CD4-positive, alpha-beta memory T cell (primary cell): ENCODE measurements around the gene STAG1. TPM values are rescaled to one million over a fixed set of nuclear protein-coding genes. Genes with fewer than 3 reads are reported as not detected.
A peak's percentile ranks its signal among the peaks of the same experiment; 100 is the strongest.
"Not testable (repeated sequence)": the region's sequence is repeated elsewhere in the genome, so short reads cannot be mapped to it uniquely, and the experiment has no call there.

Experiments
- CTCF ChIA-PET: fragments of 350-600 bp; sonication (Branson Sonifier 250); formaldehyde crosslinking; loops from one replicate; lab custom pipeline; 2021; ENCODE audit warnings: inconsistent platforms; ENCODE audit not compliant: partially characterized antibody; lab: Charles Lee
- POLR2A ChIA-PET: fragments of 350-600 bp; sonication (Branson Sonifier 250); formaldehyde crosslinking; loops from one replicate; lab custom pipeline; 2021; ENCODE audit not compliant: partially characterized antibody; lab: Charles Lee
- DNase-seq, 5 donors: peaks; one replicate each; pipeline versions ENCODE4 v3.0.0 to v3.0.0-alpha.2; 2020 to 2022; ENCODE audit warnings: mixed read lengths in 1 of 5
- H3K27ac ChIP-seq: one replicate; pipeline ENCODE4 v1.7.0; 2013; ENCODE audit warnings: low read depth, low read length
- H3K27me3 ChIP-seq: 2 replicates; pipeline ENCODE4 v1.7.0; 2013; ENCODE audit warnings: mild to moderate bottlenecking, low read length, moderate library complexity; ENCODE audit not compliant: insufficient read depth
- H3K36me3 ChIP-seq: 2 replicates; pipeline ENCODE4 v1.7.0; 2013; ENCODE audit warnings: mild to moderate bottlenecking, low read length, moderate library complexity; ENCODE audit not compliant: insufficient read depth
- H3K4me1 ChIP-seq: 2 replicates; pipeline ENCODE4 v1.7.0; 2013; ENCODE audit warnings: mild to moderate bottlenecking, low read length, moderate library complexity; ENCODE audit not compliant: insufficient read depth
- H3K4me3 ChIP-seq, 2 donors: one replicate each; pipeline ENCODE4 v1.7.0; 2013; ENCODE audit warnings: low read length in 2 of 2, mild to moderate bottlenecking in 1 of 2
- H3K9me3 ChIP-seq, 2 donors: one replicate each; pipeline ENCODE4 v1.7.0; 2013; ENCODE audit warnings: low read length in 2 of 2, control low read depth in 1 of 2; ENCODE audit not compliant: control insufficient read depth in 1 of 2
- H3K27ac Mint-ChIP-seq, 7 donors: one replicate each; pipeline ENCODE4 v1.8.0; 2020 to 2021; ENCODE audit warnings: mixed read lengths in 7 of 7, mild to moderate bottlenecking in 6 of 7, inconsistent platforms in 3 of 7, moderate library complexity in 3 of 7
- H3K27me3 Mint-ChIP-seq, 2 donors: one replicate each; pipeline ENCODE4 v1.8.0; 2020 to 2021; ENCODE audit warnings: mixed read lengths in 2 of 2
- H3K36me3 Mint-ChIP-seq, 2 donors: one replicate each; pipeline ENCODE4 v1.8.0; 2020 to 2021; ENCODE audit warnings: mixed read lengths in 2 of 2, inconsistent platforms in 1 of 2, mild to moderate bottlenecking in 1 of 2
- H3K4me1 Mint-ChIP-seq, 4 donors: one replicate each; pipeline ENCODE4 v1.8.0; 2020 to 2021; ENCODE audit warnings: mixed read lengths in 4 of 4, mild to moderate bottlenecking in 1 of 4
- H3K4me3 Mint-ChIP-seq, 8 donors: one replicate each; pipeline ENCODE4 v1.8.0; 2020 to 2021; ENCODE audit warnings: mixed read lengths in 8 of 8, mild to moderate bottlenecking in 7 of 8, moderate library complexity in 6 of 8, inconsistent platforms in 3 of 8
- H3K9me3 Mint-ChIP-seq, 8 donors: one replicate each; pipeline ENCODE4 v1.8.0; 2020 to 2021; ENCODE audit warnings: mixed read lengths in 8 of 8, mild to moderate bottlenecking in 5 of 8, inconsistent platforms in 3 of 8, moderate library complexity in 1 of 8
- intact Hi-C: fragments of 100-400 bp; cut with micrococcal nuclease; formaldehyde crosslinking; loops from one replicate; pipeline ENCODE4 v1.15.1; 2023
- polyA plus RNA-seq, 2 donors: library from polyadenylated mRNA; unstranded; fragments of 300-500 nt; fragmentation: Illumina TruSeq; gene quantifications; one replicate each; pipeline ENCODE4 v1.2.3, GENCODE V29; 2021
- total RNA-seq, 2 experiments: library from RNA; stranded (reverse); gene quantifications; one replicate each; pipeline ENCODE4 v1.2.3, GENCODE V29; 2021

Gene STAG1
- total and polyA plus RNA-seq, 4 experiments from 2014 or later: 17.6 to 56.1 (median 37.1) TPM

DNA sequence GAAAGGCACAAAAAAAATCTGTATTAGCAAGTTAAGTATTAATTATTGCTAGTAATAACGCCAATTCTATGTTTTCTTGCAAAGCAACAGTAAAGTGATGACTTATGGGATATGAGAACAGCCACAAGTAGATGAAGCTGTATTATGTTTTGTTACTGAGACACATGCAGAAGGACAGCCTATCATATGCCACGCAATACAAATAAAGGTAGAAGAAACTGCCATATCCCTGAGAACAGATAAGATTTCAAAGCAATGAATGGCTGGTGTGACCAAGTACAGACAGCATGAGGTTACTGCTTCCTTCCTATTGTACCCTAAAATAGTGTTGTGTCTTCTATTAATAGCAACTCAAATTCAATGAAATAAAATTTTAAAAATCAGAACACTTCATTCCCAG lies 26.7 kb downstream of the STAG1 start:
- H3K27me3 ChIP-seq: no peaks in the 10 kb centered on the region
- Mint-ChIP-seq H3K27me3 (no peaks in the 10 kb centered on the region), H3K4me1 (peaks cover 30 to 52% (median 42%) of the 10 kb centered on the region in 4 donors), H3K9me3 (peaks cover 0 to 5% (median 0%) of the 10 kb centered on the region in 8 donors), H3K27ac (peak overlapping the region in 3 of 7 donors; percentile 13 to 46 (median 32)), H3K36me3 (peaks cover 5 to 9% of the 10 kb centered on the region in 2 donors), H3K4me3 (peak overlapping the region in 2 of 8 donors; percentile 0 to 31)
- peaks cover 50% of the 10 kb centered on the region for H3K4me1 ChIP-seq
- CTCF ChIA-PET: interaction anchor here (1.2 to 1.5 kb wide), 2 partner anchors 15 to 27 kb away, joined by 4 to 6 read pairs; partner anchors contain the start of gene STAG1
- no peaks in the 10 kb centered on the region for H3K36me3 ChIP-seq
- no peak for DNase-seq
- H3K27ac ChIP-seq: no peak overlapping the region
- POLR2A ChIA-PET: interaction anchor here (0.8 to 1.8 kb wide), 2 partner anchors 27 to 137 kb away, joined by 3 to 9 read pairs; partner anchors contain the start of genes NCK1 and STAG1
- intact Hi-C loops: no loop called here
- H3K4me3 ChIP-seq: no peak overlapping the region
- H3K9me3 ChIP-seq: no peaks in the 10 kb centered on the region

DNA sequence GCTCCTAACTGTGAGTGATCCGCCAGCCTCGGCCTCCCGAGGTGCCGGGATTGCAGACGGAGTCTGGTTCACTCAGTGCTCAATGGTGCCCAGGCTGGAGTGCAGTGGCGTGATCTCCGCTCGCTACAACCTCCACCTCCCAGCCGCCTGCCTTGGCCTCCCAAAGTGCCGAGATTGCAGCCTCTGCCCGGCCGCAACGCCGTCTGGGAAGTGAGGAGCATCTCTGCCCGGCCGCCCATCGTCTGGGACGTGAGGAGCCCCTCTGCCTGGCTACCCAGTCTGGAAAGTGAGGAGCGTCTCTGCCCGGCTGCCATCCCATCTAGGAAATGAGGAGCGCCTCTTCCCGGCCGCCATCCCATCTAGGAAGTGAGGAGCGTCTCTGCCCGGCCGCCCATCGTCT lies 29.3 kb downstream of the STAG1 start:
- Mint-ChIP-seq H3K4me1 (peaks cover 29 to 46% (median 36%) of the 10 kb centered on the region in 4 donors), H3K36me3 (peaks cover 17 to 20% of the 10 kb centered on the region in 2 donors)
- CTCF ChIA-PET, H3K4me3 ChIP-seq, H3K9me3 Mint-ChIP-seq, H3K27ac ChIP-seq, POLR2A ChIA-PET, intact Hi-C loops, H3K27me3 Mint-ChIP-seq, DNase-seq, H3K27me3 ChIP-seq, H3K9me3 ChIP-seq, H3K4me3 Mint-ChIP-seq, H3K27ac Mint-ChIP-seq, H3K36me3 ChIP-seq: not testable (repeated sequence)
- H3K4me1 ChIP-seq: peaks cover 29% of the 10 kb centered on the region

DNA sequence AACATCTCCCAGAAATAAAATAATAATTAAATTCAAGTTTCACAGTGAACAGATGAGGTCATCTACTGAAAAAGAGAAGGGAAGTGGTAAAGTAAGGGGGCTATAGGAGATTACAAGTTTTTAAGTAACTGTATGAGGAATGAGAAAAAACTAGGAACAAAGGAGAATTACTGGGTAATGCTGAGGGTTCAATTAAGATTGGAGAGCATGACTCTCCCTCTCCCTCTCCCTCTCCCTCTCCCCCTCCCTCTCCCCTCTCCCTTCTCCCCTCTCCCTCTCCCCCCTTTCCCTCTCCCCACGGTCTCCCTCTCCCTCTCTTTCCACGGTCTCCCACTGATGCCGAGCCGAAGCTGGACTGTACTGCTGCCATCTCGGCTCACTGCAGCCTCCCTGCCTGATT lies 29.8 kb downstream of the STAG1 start:
- H3K27ac Mint-ChIP-seq, H3K9me3 ChIP-seq, H3K27me3 ChIP-seq, H3K27ac ChIP-seq, H3K9me3 Mint-ChIP-seq, H3K27me3 Mint-ChIP-seq, H3K4me3 ChIP-seq, H3K4me3 Mint-ChIP-seq, H3K36me3 ChIP-seq, intact Hi-C loops, CTCF ChIA-PET, POLR2A ChIA-PET, DNase-seq: not testable (repeated sequence)
- H3K4me1 ChIP-seq: peaks cover 23% of the 10 kb centered on the region
- H3K36me3 Mint-ChIP-seq: peaks cover 17 to 20% of the 10 kb centered on the region in 2 donors
- H3K4me1 Mint-ChIP-seq: peaks cover 28 to 43% (median 35%) of the 10 kb centered on the region in 4 donors

DNA sequence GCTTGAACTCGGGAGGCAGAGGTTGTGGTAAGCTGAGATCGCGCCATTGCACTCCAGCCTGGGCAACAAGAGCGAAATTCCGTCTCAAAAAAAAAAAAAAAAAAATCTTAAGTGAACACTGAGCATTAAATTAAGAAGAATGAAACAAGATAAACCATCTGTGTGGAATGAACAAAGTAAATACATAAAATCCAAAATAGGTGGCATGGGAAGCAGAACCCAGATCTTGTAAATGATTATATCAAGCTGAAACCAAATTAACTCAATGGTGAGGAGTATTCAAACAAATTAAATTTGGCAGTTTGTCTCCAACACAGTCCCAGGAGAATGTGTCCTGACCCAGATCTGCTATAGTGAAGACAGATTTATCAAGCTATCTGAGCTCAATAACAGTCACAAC lies 32.1 kb downstream of the STAG1 start:
- ChIA-PET CTCF (no interaction called here), POLR2A (no interaction called here)
- Histone ChIP-seq H3K4me1 (peaks cover under 1% of the 10 kb centered on the region), H3K4me3 (no peak overlapping the region), H3K27ac (no peak overlapping the region), H3K9me3 (no peaks in the 10 kb centered on the region), H3K27me3 (no peaks in the 10 kb centered on the region), H3K36me3 (no peaks in the 10 kb centered on the region)
- H3K36me3 Mint-ChIP-seq: peaks cover 19 to 26% of the 10 kb centered on the region in 2 donors
- H3K27ac Mint-ChIP-seq: no peak overlapping the region
- no peak for DNase-seq
- H3K27me3 Mint-ChIP-seq: no peaks in the 10 kb centered on the region
- peaks cover 0 to 7% (median 0%) of the 10 kb centered on the region in 8 donors for H3K9me3 Mint-ChIP-seq
- intact Hi-C loops: no loop called here
- no peak overlapping the region for H3K4me3 Mint-ChIP-seq
- H3K4me1 Mint-ChIP-seq: peaks cover 22 to 30% (median 24%) of the 10 kb centered on the region in 4 donors

DNA sequence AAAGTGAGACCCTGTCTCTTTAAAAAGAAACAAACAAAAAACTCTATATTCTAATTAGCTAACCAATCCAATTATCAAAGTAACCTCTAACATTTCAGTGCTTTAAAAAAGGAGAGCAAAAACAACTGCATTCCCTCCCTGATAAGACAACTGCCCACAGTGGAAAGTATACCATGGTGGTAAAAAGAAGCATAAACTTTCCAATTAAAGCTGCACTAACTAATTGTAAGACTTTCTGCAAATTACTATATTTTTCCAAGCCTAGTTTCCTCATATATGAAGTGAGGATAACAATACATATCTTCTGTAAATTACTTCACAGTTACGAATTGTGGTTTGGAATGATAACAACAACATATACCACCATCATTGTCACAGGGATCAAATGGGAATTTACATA lies 35.5 kb downstream of the STAG1 start:
- CTCF ChIA-PET: no interaction called here
- peaks cover 20 to 39% (median 30%) of the 10 kb centered on the region in 4 donors for H3K4me1 Mint-ChIP-seq
- peaks cover 18 to 28% of the 10 kb centered on the region in 2 donors for H3K36me3 Mint-ChIP-seq
- Histone ChIP-seq H3K27ac (no peak overlapping the region), H3K4me3 (no peak overlapping the region), H3K27me3 (no peaks in the 10 kb centered on the region), H3K36me3 (no peaks in the 10 kb centered on the region), H3K9me3 (no peaks in the 10 kb centered on the region), H3K4me1 (no peaks in the 10 kb centered on the region)
- H3K9me3 Mint-ChIP-seq: peaks cover 0 to 5% (median 0%) of the 10 kb centered on the region in 8 donors
- no peak overlapping the region for H3K4me3 Mint-ChIP-seq
- POLR2A ChIA-PET: interaction anchor here (0.6 to 0.9 kb wide), 2 partner anchors 196 to 520 kb away, joined by 3 to 4 read pairs; partner anchors contain the start of gene MSL2
- H3K27ac Mint-ChIP-seq: peak overlapping the region in 1 of 7 donors; percentile 2
- intact Hi-C loops: no loop called here
- DNase-seq: no peak
- H3K27me3 Mint-ChIP-seq: no peaks in the 10 kb centered on the region

DNA sequence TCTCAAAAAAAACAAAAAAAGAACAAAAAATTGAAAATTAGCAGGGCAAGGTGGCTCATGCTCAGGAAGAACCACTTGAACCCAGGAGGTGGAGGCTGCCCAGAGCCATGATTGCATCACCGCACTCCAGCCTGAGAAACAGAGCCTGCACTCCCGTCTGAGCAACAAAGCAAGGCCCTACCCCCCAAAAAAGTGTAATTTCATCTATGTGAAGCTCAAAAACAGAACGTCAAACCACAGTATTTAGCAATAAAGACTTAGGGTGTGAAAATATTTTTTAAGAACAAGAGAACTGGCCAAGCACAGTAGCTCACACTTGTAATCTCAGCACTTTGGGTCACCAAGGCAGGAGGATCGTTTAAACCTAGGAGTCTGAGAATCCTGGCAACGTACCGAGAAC lies 38.2 kb downstream of the STAG1 start:
- CTCF ChIA-PET: no interaction called here
- H3K4me3 ChIP-seq: no peak overlapping the region
- Mint-ChIP-seq H3K4me1 (peaks cover 20 to 42% (median 30%) of the 10 kb centered on the region in 4 donors), H3K4me3 (no peak overlapping the region), H3K36me3 (peaks cover 8 to 22% of the 10 kb centered on the region in 2 donors), H3K9me3 (peaks cover 0 to 2% (median 0%) of the 10 kb centered on the region in 8 donors), H3K27ac (no peak overlapping the region), H3K27me3 (no peaks in the 10 kb centered on the region)
- H3K27ac ChIP-seq: no peak overlapping the region
- DNase-seq: no peak
- POLR2A ChIA-PET: no interaction called here
- H3K9me3 ChIP-seq: no peaks in the 10 kb centered on the region
- H3K36me3 ChIP-seq: no peaks in the 10 kb centered on the region
- intact Hi-C loops: no loop called here
- H3K4me1 ChIP-seq: no peaks in the 10 kb centered on the region
- H3K27me3 ChIP-seq: no peaks in the 10 kb centered on the region

DNA sequence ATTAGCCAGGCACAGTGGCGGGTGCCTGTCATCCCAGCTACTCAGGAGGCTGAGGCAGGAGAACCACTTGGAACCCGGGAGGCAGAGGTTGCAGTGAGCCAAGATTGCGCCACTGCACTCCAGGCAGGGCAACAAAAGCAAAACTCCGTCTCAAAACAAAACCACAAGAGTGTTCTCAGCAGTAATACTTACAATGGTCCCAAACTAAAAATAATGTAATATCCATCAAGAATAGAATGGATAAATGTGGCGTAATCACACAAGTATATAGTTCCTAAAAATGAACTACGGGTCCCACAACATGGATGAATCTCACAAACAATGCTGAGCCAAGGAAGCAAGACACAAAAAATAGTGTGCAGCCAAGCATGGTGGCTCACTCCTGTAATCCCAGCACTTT lies 39.2 kb downstream of the STAG1 start:
- ChIA-PET CTCF (no interaction called here), POLR2A (no interaction called here)
- H3K27me3 Mint-ChIP-seq: no peaks in the 10 kb centered on the region
- no peak overlapping the region for H3K27ac ChIP-seq
- no peaks in the 10 kb centered on the region for H3K36me3 ChIP-seq
- H3K4me1 ChIP-seq: no peaks in the 10 kb centered on the region
- H3K9me3 ChIP-seq: no peaks in the 10 kb centered on the region
- H3K27me3 ChIP-seq: no peaks in the 10 kb centered on the region
- H3K4me3 Mint-ChIP-seq: no peak overlapping the region
- peaks cover 17 to 38% (median 27%) of the 10 kb centered on the region in 4 donors for H3K4me1 Mint-ChIP-seq
- H3K27ac Mint-ChIP-seq: no peak overlapping the region
- intact Hi-C loops: no loop called here
- H3K9me3 Mint-ChIP-seq: peaks cover 0 to 2% (median 0%) of the 10 kb centered on the region in 8 donors
- H3K36me3 Mint-ChIP-seq: peaks cover 7 to 17% of the 10 kb centered on the region in 2 donors
- no peak for DNase-seq
- no peak overlapping the region for H3K4me3 ChIP-seq
